ENCODE data around the gene SPECC1. TPM values are rescaled to one million over a fixed set of nuclear protein-coding genes. Genes with fewer than 3 reads are reported as not detected.

The SPECC1 gene
- polyA plus RNA-seq, 1 experiment, result 56.4 TPM

DNA sequence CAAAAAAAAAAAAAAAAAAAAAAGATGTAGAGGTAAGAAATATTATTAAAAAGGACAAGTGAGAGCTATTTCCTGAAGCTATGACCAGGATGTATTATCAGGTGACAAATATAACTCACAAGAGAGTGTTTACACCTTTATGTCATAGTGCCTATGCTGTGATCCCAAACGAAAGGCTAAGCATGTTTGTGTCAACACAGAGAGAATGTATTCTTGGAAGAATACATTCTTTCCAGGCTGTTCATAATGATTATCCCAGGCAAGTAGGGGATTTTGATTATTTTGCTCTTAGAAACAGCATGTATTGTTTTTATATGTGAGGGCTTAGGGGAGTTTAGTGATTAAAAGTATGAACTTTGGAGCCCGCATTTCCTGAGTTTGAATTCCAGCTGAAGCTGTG lies 175.0 kb downstream of the SPECC1 start:
- Histone ChIP-seq H3K9me3 (ENCODE audit: control insufficient read depth, insufficient read depth, low read length) (no peaks in the 10 kb centered on the region), H3K27me3 (ENCODE audit: control insufficient read depth, insufficient read depth, low read length) (no peaks in the 10 kb centered on the region), H3K27ac (ENCODE audit: low read depth, low read length) (no peak overlapping the region), H3K4me3 (ENCODE audit: low read depth, low read length) (no peak overlapping the region)
- no peak for TF ChIP-seq CTCF (IDR thresholded peaks at IDR 0.05; ENCODE audit: low read depth, low read length)
- ChIA-PET CTCF (interaction anchor here (0.7 kb wide), 1 partner anchor 199 kb away, joined by 3 read pairs; no protein-coding TSS in a partner anchor), POLR2A (interaction anchor here (0.6 to 0.7 kb wide), 4 partner anchors 28 to 270 kb away, joined by 4 to 5 read pairs (median 4); no protein-coding TSS in a partner anchor)
- DNase-seq (ENCODE audit: low read depth, low spot score), result no peak

- H3K27me3 ChIP-seq (ENCODE audit: control insufficient read depth, insufficient read depth, low read length), result no peaks in the 10 kb centered on the region
- H3K4me3 ChIP-seq (ENCODE audit: low read depth, low read length), result no peak overlapping the region
- POLR2A ChIA-PET, result no interaction called here
- DNase-seq (ENCODE audit: low read depth, low spot score), result no peak
- CTCF ChIA-PET, result interaction anchor here (0.7 to 1.3 kb wide), 2 partner anchors 42 to 114 kb away, joined by 4 to 10 read pairs; no protein-coding TSS in a partner anchor
- H3K9me3 ChIP-seq (ENCODE audit: control insufficient read depth, insufficient read depth, low read length), result no peaks in the 10 kb centered on the region
- no peak overlapping the region for H3K27ac ChIP-seq (ENCODE audit: low read depth, low read length)
- no peak for TF ChIP-seq CTCF (IDR thresholded peaks at IDR 0.05; ENCODE audit: low read depth, low read length)
These were observed 175.9 kb downstream of the SPECC1 start for GRCh38 chr17:20184977-20185619.

DNA sequence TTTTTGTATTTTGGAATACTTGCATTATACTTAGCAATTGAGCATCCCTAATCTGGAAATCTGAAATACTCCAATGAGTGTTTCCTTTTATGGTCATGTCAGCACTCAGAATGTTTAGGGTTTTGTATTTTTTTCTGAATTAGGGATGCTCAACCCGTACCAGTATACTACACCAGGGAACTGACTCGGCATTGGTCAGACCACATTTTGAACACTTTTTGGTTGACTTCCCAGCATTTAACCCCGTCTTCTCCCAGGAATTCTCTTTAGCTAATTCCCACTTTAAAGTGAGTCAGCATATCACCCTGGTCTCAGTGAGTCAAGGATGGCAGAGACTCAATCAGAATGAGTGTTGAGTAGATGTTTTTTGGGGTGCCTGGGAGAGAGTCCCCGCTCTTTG lies 177.9 kb downstream of the SPECC1 start:
- CTCF ChIA-PET, result interaction anchor here (1.2 kb wide), 1 partner anchor 40 kb away, joined by 5 read pairs; no protein-coding TSS in a partner anchor

GRCh38 chr17:20189302-20189701 lies 180.1 kb downstream of the SPECC1 start:
- no peak for TF ChIP-seq CTCF (IDR thresholded peaks at IDR 0.05; ENCODE audit: low read depth, low read length)
- Histone ChIP-seq H3K9me3 (ENCODE audit: control insufficient read depth, insufficient read depth, low read length) (no peaks in the 10 kb centered on the region), H3K4me3 (ENCODE audit: low read depth, low read length) (no peak overlapping the region), H3K27me3 (ENCODE audit: control insufficient read depth, insufficient read depth, low read length) (no peaks in the 10 kb centered on the region), H3K27ac (ENCODE audit: low read depth, low read length) (peak overlapping the region; percentile 49)
- ChIA-PET POLR2A (interaction anchor here (1.0 to 1.3 kb wide), 2 partner anchors 33 to 62 kb away, joined by 3 to 6 read pairs; no protein-coding TSS in a partner anchor), CTCF (no interaction called here)
- DNase-seq (ENCODE audit: low read depth, low spot score), result no peak

More for the DNA sequence above, 177.9 kb downstream of the SPECC1 start:
- Histone ChIP-seq H3K27ac (ENCODE audit: low read depth, low read length) (no peak overlapping the region), H3K27me3 (ENCODE audit: control insufficient read depth, insufficient read depth, low read length) (no peaks in the 10 kb centered on the region), H3K4me3 (ENCODE audit: low read depth, low read length) (no peak overlapping the region), H3K9me3 (ENCODE audit: control insufficient read depth, insufficient read depth, low read length) (no peaks in the 10 kb centered on the region)
- no peak for TF ChIP-seq CTCF (IDR thresholded peaks at IDR 0.05; ENCODE audit: low read depth, low read length)
- DNase-seq (ENCODE audit: low read depth, low spot score), result no peak
- POLR2A ChIA-PET, result interaction anchor here (1.0 kb wide), 1 partner anchor 32 kb away, joined by 4 read pairs; no protein-coding TSS in a partner anchor

- CTCF ChIA-PET, result no interaction called here
- no peak overlapping the region for H3K27ac ChIP-seq (ENCODE audit: low read depth, low read length)
- H3K4me3 ChIP-seq (ENCODE audit: low read depth, low read length), result no peak overlapping the region
- 0 out of 2 replicates have a peak, but pooled peaks cover 3% of the 10 kb centered on the region for H3K9me3 ChIP-seq (ENCODE audit: control insufficient read depth, insufficient read depth, low read length)
- H3K27me3 ChIP-seq (ENCODE audit: control insufficient read depth, insufficient read depth, low read length), result no peaks in the 10 kb centered on the region
- DNase-seq (ENCODE audit: low read depth, low spot score), result no peak
- POLR2A ChIA-PET, result interaction anchor here (1.3 to 2.0 kb wide), 3 partner anchors 16 to 34 kb away, joined by 6 to 7 read pairs (median 7); no protein-coding TSS in a partner anchor
- no peak for TF ChIP-seq CTCF (IDR thresholded peaks at IDR 0.05; ENCODE audit: low read depth, low read length)
These were observed 180.8 kb downstream of the SPECC1 start for GRCh38 chr17:20189979-20190378.

Data from AG04450 (cell line).